Calu3 (cell line): Measurements from ENCODE around the gene STK11. TPM values are rescaled to one million over a fixed set of nuclear protein-coding genes. Genes with fewer than 3 reads are reported as not detected.
A peak's percentile ranks its signal among the peaks of the same experiment; 100 is the strongest.
"Not testable (repeated sequence)": the region's sequence is repeated elsewhere in the genome, so short reads cannot be mapped to it uniquely, and the experiment has no call there.

Experiments
- BruUV-seq: library from RNA; stranded (reverse); fragments of 400-500 nt; replicated peaks from 2 replicates; lab custom pipeline; 2021; lab: Mats Ljungman, UMichigan
- CTCF ChIA-PET: fragments of 300-600 bp; sonication (Branson Sonifier 250); formaldehyde crosslinking; loops from one replicate; lab custom pipeline; 2022; ENCODE audit warnings: antibody characterized with exemption; lab: Charles Lee
- DNase-seq: peaks from one replicate; pipeline ENCODE4 v3.0.0; 2022
- H3K27ac Mint-ChIP-seq: one replicate; pipeline ENCODE4 v1.8.0; 2022; ENCODE audit warnings: mixed read lengths; ENCODE audit not compliant: unreplicated experiment
- H3K27me3 Mint-ChIP-seq: one replicate; pipeline ENCODE4 v1.8.0; 2022; ENCODE audit warnings: mixed read lengths; ENCODE audit not compliant: unreplicated experiment
- H3K36me3 Mint-ChIP-seq: one replicate; pipeline ENCODE4 v1.8.0; 2022; ENCODE audit warnings: mild to moderate bottlenecking, moderate library complexity, mixed read lengths; ENCODE audit not compliant: insufficient read depth, unreplicated experiment
- H3K4me1 Mint-ChIP-seq: one replicate; pipeline ENCODE4 v1.8.0; 2022; ENCODE audit warnings: mild to moderate bottlenecking, low read depth, mixed read lengths; ENCODE audit not compliant: unreplicated experiment
- H3K4me3 Mint-ChIP-seq: one replicate; pipeline ENCODE4 v1.8.0; 2022; ENCODE audit warnings: mild to moderate bottlenecking, low read depth, moderate library complexity, mixed read lengths; ENCODE audit not compliant: unreplicated experiment
- H3K9me3 Mint-ChIP-seq: one replicate; pipeline ENCODE4 v1.8.0; 2022; ENCODE audit warnings: low read depth, mixed read lengths; ENCODE audit not compliant: unreplicated experiment
- intact Hi-C: fragments of 100-400 bp; cut with micrococcal nuclease; formaldehyde crosslinking; loops from one replicate; pipeline ENCODE4 v1.10.0; 2022; ENCODE audit not compliant: unreplicated experiment
- total RNA-seq: library from RNA; stranded (reverse); gene quantifications from 2 replicates; pipeline ENCODE4 v1.2.3, GENCODE V29; 2022
- TF ChIP-seq, protein P1 (sequence below): fragments of 200-600 bp; IDR thresholded peaks from one replicate; pipeline ENCODE4 v1.8.0; 2022; ENCODE audit warnings: antibody characterized with exemption; ENCODE audit not compliant: unreplicated experiment

STK11 gene
- total RNA-seq, 1 experiment from 2014 or later, result 58.3 TPM

DNA sequence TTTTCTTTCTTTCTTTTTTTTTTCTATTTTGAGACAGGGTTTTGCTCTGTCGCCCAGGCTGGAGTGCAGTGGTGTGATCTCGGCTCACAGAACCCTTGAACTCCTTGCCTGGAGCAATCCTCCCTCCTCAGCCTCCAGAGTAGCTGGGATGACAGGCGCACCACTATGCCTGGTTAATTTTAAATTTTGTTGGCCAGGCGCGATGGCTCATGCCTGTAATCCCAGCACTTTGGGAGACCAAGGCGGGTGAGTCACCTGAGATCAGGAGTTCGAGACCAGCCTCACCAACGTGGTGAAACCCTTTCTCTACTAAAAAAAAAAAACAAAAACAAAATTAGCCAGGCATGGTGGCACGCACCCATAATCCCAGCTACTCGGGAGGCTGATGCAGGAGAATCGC, 22.9 kb upstream of the STK11 start:
- H3K27me3 Mint-ChIP-seq, result no peaks in the 10 kb centered on the region
- no peak overlapping the region for H3K4me3 Mint-ChIP-seq
- peaks cover 3% of the 10 kb centered on the region for H3K9me3 Mint-ChIP-seq
- DNase-seq, result no peak
- H3K27ac Mint-ChIP-seq, result peak overlapping the region; percentile 79
- BruUV-seq, result no TSS peak
- peaks cover 33% of the 10 kb centered on the region for H3K4me1 Mint-ChIP-seq
- CTCF ChIA-PET, result interaction anchor here (0.6 to 0.8 kb wide), 2 partner anchors 30 to 50 kb away, joined by 3 to 4 read pairs; no protein-coding TSS in a partner anchor
- TF ChIP-seq, protein P1, sequence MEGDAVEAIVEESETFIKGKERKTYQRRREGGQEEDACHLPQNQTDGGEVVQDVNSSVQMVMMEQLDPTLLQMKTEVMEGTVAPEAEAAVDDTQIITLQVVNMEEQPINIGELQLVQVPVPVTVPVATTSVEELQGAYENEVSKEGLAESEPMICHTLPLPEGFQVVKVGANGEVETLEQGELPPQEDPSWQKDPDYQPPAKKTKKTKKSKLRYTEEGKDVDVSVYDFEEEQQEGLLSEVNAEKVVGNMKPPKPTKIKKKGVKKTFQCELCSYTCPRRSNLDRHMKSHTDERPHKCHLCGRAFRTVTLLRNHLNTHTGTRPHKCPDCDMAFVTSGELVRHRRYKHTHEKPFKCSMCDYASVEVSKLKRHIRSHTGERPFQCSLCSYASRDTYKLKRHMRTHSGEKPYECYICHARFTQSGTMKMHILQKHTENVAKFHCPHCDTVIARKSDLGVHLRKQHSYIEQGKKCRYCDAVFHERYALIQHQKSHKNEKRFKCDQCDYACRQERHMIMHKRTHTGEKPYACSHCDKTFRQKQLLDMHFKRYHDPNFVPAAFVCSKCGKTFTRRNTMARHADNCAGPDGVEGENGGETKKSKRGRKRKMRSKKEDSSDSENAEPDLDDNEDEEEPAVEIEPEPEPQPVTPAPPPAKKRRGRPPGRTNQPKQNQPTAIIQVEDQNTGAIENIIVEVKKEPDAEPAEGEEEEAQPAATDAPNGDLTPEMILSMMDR, result no peak
- intact Hi-C loops, result loop anchor here (5.0 kb wide), 1 partner anchor 80 kb away; the partner anchor contains the start of gene GPX4
- peaks cover 21% of the 10 kb centered on the region for H3K36me3 Mint-ChIP-seq

DNA sequence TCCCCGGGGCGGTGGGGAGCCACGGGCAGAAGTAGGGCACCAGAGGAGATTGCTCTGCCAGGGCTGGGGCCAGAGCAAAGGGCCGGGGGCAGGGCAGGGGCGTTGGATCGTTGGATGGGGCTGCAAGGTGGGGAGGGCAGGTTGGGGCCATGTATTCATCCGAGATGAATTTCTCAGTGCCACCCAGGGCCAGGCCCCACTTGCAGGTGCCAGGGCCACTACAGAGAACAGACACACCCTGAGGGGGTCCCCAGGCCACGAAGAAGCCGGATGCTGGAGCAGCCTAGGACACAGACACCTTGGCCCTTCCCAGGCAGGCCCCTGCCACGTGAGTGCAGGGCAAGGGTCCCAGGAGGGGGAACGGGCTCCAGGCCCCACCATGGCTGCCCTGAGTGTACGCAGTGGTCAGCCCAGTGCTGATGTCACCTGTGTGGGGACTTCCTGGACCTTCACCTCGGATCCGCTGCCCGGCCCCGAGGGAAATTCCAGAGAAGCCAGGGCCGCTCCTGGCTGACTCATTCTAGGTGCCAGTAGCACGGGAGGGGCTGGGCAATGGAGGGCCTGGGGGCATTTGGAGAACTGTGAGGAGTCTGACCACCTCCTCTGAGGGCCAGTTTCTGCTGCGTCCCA, 21.9 kb upstream of the STK11 start:
- Mint-ChIP-seq H3K27me3 (no peaks in the 10 kb centered on the region), H3K9me3 (peaks cover 3% of the 10 kb centered on the region), H3K4me1 (peaks cover 31% of the 10 kb centered on the region), H3K27ac (peak overlapping the region; percentile 79), H3K4me3 (peak overlapping the region; percentile 30), H3K36me3 (peaks cover 21% of the 10 kb centered on the region)
- BruUV-seq, result no TSS peak
- CTCF ChIA-PET, result interaction anchor here (0.8 kb wide), 1 partner anchor 51 kb away, joined by 4 read pairs; no protein-coding TSS in a partner anchor
- TF ChIP-seq, protein P1, result no peak
- intact Hi-C loops, result loop anchor here (5.0 kb wide), 1 partner anchor 81 kb away; the partner anchor contains the start of gene GPX4
- peak; percentile 91 for DNase-seq

- peaks cover 7% of the 10 kb centered on the region for H3K4me1 Mint-ChIP-seq
- CTCF ChIA-PET, result no interaction called here
- TF ChIP-seq, protein P1, result no peak
- no peak for DNase-seq
- H3K36me3 Mint-ChIP-seq, result peaks cover 5% of the 10 kb centered on the region
- no TSS peak for BruUV-seq
- H3K9me3 Mint-ChIP-seq, result no peaks in the 10 kb centered on the region
- H3K4me3 Mint-ChIP-seq, result no peak overlapping the region
- H3K27ac Mint-ChIP-seq, result no peak overlapping the region
- H3K27me3 Mint-ChIP-seq, result no peaks in the 10 kb centered on the region
- intact Hi-C loops, result no loop called here
These were observed 16.2 kb upstream of the STK11 start for GRCh38 chr19:1189419-1189818.

DNA sequence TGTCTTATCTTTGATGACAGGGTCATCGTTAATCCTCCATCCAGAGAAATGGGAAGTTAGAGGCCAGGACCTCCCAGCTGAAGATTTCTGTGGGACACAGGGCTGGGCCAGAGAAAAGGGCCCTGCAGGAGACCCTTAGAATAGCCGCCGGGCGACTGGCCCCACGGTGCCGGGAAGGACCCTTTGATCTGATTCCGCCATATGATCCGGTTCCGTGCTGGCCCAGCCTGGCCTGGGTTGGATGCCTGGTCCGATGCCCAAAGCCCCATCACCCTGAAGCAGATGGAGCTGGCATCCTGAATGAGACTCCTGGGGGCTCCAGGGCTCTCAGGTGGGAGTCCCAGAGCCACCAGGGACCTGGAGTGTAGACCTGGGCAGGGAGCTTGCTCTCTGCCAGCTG, 6.0 kb upstream of the STK11 start:
- no TSS peak for BruUV-seq
- TF ChIP-seq, protein P1, result no peak
- Mint-ChIP-seq H3K4me3 (no peak overlapping the region), H3K4me1 (peaks cover 13% of the 10 kb centered on the region), H3K9me3 (no peaks in the 10 kb centered on the region), H3K36me3 (peaks cover 1% of the 10 kb centered on the region), H3K27me3 (no peaks in the 10 kb centered on the region), H3K27ac (no peak overlapping the region)
- intact Hi-C loops, result no loop called here
- DNase-seq, result no peak
- CTCF ChIA-PET, result no interaction called here

DNA sequence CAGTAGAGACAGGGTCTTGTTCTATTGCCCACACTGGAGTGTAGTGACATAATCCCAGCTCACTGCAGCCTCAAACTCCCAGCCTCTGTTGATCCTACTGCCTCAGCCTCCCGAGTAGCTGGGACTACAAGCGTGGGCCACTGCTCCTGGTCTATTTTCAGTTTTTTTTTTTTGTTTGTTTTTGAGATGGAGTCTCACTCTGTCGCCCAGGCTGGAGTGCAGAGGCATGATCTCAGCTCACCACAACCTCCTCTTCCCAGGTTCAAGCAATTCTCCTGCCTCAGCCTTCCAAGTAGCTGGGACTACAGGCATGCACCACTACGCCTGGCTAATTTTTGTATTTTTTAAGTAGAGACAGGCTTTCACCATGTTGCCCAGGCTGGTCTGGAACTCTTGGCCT, 5.0 kb upstream of the STK11 start:
- CTCF ChIA-PET, BruUV-seq, intact Hi-C loops, H3K9me3 Mint-ChIP-seq, H3K27ac Mint-ChIP-seq, H3K4me3 Mint-ChIP-seq, DNase-seq, H3K27me3 Mint-ChIP-seq: not testable (repeated sequence)
- H3K4me1 Mint-ChIP-seq, result peaks cover 13% of the 10 kb centered on the region
- peaks cover 12% of the 10 kb centered on the region for H3K36me3 Mint-ChIP-seq
